IMR-90 (cell line): ENCODE data around the gene PDE6H. TPM values are rescaled to one million over a fixed set of nuclear protein-coding genes. Genes with fewer than 3 reads are reported as not detected.

Experiments used
- ATAC-seq: fragments of 200-7000 bp; cut with Tn5 transposase; 2 replicates; pipeline ENCODE4 v1.9.1; 2020; ENCODE audit warnings: low read depth, mild to moderate bottlenecking, moderate library complexity
- BruUV-seq: library from RNA; stranded (reverse); fragments of 400-500 nt; replicated peaks from 2 replicates; lab custom pipeline; 2021; lab: Mats Ljungman, UMichigan
- CTCF ChIA-PET: fragments of 300-600 bp; formaldehyde crosslinking; extraction: SDS; loops from one replicate; lab custom pipeline; 2021; ENCODE audit warnings: antibody characterized with exemption; lab: Yijun Ruan, JAX
- POLR2A ChIA-PET: fragments of 300-600 bp; sonication (Branson Sonifier 250); formaldehyde crosslinking; loops from one replicate; lab custom pipeline; 2022; ENCODE audit warnings: antibody characterized with exemption; ENCODE audit not compliant: unreplicated experiment; lab: Charles Lee
- DNase-seq: peaks from one replicate; pipeline ENCODE4 v3.0.0; 2013
- H2AFZ ChIP-seq: replicated peaks from 2 replicates; pipeline ENCODE3; 2013; ENCODE audit warnings: low read length, mild to moderate bottlenecking; ENCODE audit not compliant: poor library complexity
- H2AK5ac ChIP-seq: 2 replicates; pipeline ENCODE4 v1.6.1; 2013; ENCODE audit warnings: low read depth, low read length, inconsistent platforms
- H2AK9ac ChIP-seq: replicated peaks from 2 replicates; pipeline ENCODE3; 2013; ENCODE audit warnings: mild to moderate bottlenecking, low read depth, low read length, moderate library complexity; ENCODE audit not compliant: poor library complexity
- H2BK120ac ChIP-seq: 2 replicates; pipeline ENCODE4 v1.6.1; 2013; ENCODE audit warnings: low read depth, low read length, inconsistent platforms
- H2BK15ac ChIP-seq: 3 replicates; pipeline ENCODE4 v1.6.1; 2013; ENCODE audit warnings: low read depth, low read length, inconsistent platforms
- H2BK20ac ChIP-seq: 2 replicates; pipeline ENCODE4 v1.6.1; 2013; ENCODE audit warnings: low read depth, mild to moderate bottlenecking, inconsistent platforms, low read length, moderate library complexity
- H2BK5ac ChIP-seq: 2 replicates; pipeline ENCODE4 v1.6.1; 2013; ENCODE audit warnings: mild to moderate bottlenecking, low read depth, low read length, inconsistent platforms; ENCODE audit not compliant: poor library complexity, severe bottlenecking
- H3K14ac ChIP-seq: replicated peaks from 2 replicates; pipeline ENCODE4 v1.6.1; 2013; ENCODE audit warnings: low read depth, low read length, inconsistent platforms
- H3K18ac ChIP-seq: 2 replicates; pipeline ENCODE4 v1.6.1; 2013; ENCODE audit warnings: low read depth, low read length, control low read depth
- H3K23ac ChIP-seq: 2 replicates; pipeline ENCODE4 v1.6.1; 2013; ENCODE audit warnings: low read depth, low read length, inconsistent platforms
- H3K27ac ChIP-seq: 2 replicates; pipeline ENCODE4 v1.5.1; 2013; ENCODE audit warnings: mild to moderate bottlenecking, control low read depth, low read length; ENCODE audit not compliant: insufficient read depth
- H3K27me3 ChIP-seq: 2 replicates; pipeline ENCODE4 v1.6.1; 2013; ENCODE audit warnings: low read length; ENCODE audit not compliant: control insufficient read depth, insufficient read depth
- H3K36me3 ChIP-seq: 2 replicates; pipeline ENCODE4 v1.6.1; 2013; ENCODE audit warnings: low read length, mixed read lengths; ENCODE audit not compliant: control insufficient read depth, insufficient read depth
- H3K4ac ChIP-seq: 2 replicates; pipeline ENCODE4 v1.6.1; 2013; ENCODE audit warnings: low read depth, low read length, inconsistent platforms
- H3K4me1 ChIP-seq: 2 replicates; pipeline ENCODE4 v1.6.1; 2013; ENCODE audit warnings: low read length, mixed read lengths; ENCODE audit not compliant: control insufficient read depth, insufficient read depth
- H3K4me2 ChIP-seq: 2 replicates; pipeline ENCODE4 v1.6.1; 2013; ENCODE audit warnings: low read depth, mild to moderate bottlenecking, control low read depth, low read length, moderate library complexity
- H3K4me3 ChIP-seq: 2 replicates; pipeline ENCODE4 v1.5.1; 2013; ENCODE audit warnings: low read depth, mild to moderate bottlenecking, control low read depth, low read length, moderate library complexity; ENCODE audit not compliant: insufficient read depth
- H3K56ac ChIP-seq: 2 replicates; pipeline ENCODE4 v1.6.1; 2013; ENCODE audit warnings: low read length, inconsistent platforms; ENCODE audit not compliant: insufficient read depth; ENCODE audit errors: extremely low read depth
- H3K79me1 ChIP-seq, 2 experiments: 2 replicates each; pipeline ENCODE4 v1.6.1; 2013; ENCODE audit warnings: low read length in 2 of 2, inconsistent platforms in 1 of 2, low read depth in 1 of 2
- H3K9ac ChIP-seq: 2 replicates; pipeline ENCODE4 v1.6.1; 2013; ENCODE audit warnings: low read depth, low read length, control low read depth
- H3K9me1 ChIP-seq: 2 replicates; pipeline ENCODE4 v1.6.1; 2013; ENCODE audit warnings: low read length, inconsistent platforms; ENCODE audit not compliant: insufficient read depth
- H3K9me3 ChIP-seq: 2 replicates; pipeline ENCODE4 v1.6.1; 2013; ENCODE audit warnings: low read length; ENCODE audit not compliant: control insufficient read depth, insufficient read depth
- H4K20me1 ChIP-seq: 2 replicates; pipeline ENCODE4 v1.6.1; 2013; ENCODE audit warnings: low read length, inconsistent platforms; ENCODE audit not compliant: insufficient read depth
- H4K5ac ChIP-seq: 2 replicates; pipeline ENCODE4 v1.6.1; 2013; ENCODE audit warnings: mild to moderate bottlenecking, low read depth, low read length, control low read depth
- H4K8ac ChIP-seq, 2 experiments: 2 replicates each; pipeline ENCODE4 v1.6.1; 2013; ENCODE audit warnings: low read depth in 2 of 2, low read length in 2 of 2, control low read depth in 1 of 2, inconsistent platforms in 1 of 2
- H4K91ac ChIP-seq: 2 replicates; pipeline ENCODE4 v1.6.1; 2013; ENCODE audit warnings: low read depth, low read length, inconsistent platforms; ENCODE audit not compliant: insufficient read depth
- BHLHE40 ChIP-seq: fragments of 150-350 bp; IDR thresholded peaks from 2 replicates; pipeline ENCODE4 v1.6.1; 2016; ENCODE audit warnings: mild to moderate bottlenecking, low read depth, low read length
- CEBPB ChIP-seq: IDR thresholded peaks from 2 replicates; pipeline ENCODE4 v1.6.1; 2012; ENCODE audit warnings: low read depth, low read length, improper control_type of control experiment
- CHD1 ChIP-seq: IDR thresholded peaks from 2 replicates; pipeline ENCODE4 v1.6.1; 2012; ENCODE audit warnings: low read depth, low read length, improper control_type of control experiment
- CTCF ChIP-seq: conservative IDR thresholded peaks from 2 replicates; pipeline ENCODE4 v1.5.1; 2012; ENCODE audit warnings: mild to moderate bottlenecking, low read depth, low read length, improper control_type of control experiment
- ELK1 ChIP-seq: fragments of 150-350 bp; IDR thresholded peaks from 2 replicates; pipeline ENCODE4 v1.6.1; 2016; ENCODE audit warnings: low read depth, mild to moderate bottlenecking, low read length, moderate library complexity, borderline replicate concordance
- FOS ChIP-seq: fragments of 150-350 bp; IDR thresholded peaks from 2 replicates; pipeline ENCODE4 v1.6.1; 2016; ENCODE audit warnings: low read depth, low read length
- MAFK ChIP-seq: IDR thresholded peaks from 2 replicates; pipeline ENCODE4 v1.6.1; 2012; ENCODE audit warnings: low read depth, low read length, improper control_type of control experiment
- MAZ ChIP-seq: IDR thresholded peaks from 2 replicates; pipeline ENCODE4 v1.6.1; 2012; ENCODE audit warnings: low read depth, mild to moderate bottlenecking, low read length, improper control_type of control experiment, moderate library complexity, borderline replicate concordance
- MXI1 ChIP-seq: IDR thresholded peaks from 2 replicates; pipeline ENCODE4 v1.6.1; 2012; ENCODE audit warnings: low read depth, mild to moderate bottlenecking, low read length, moderate library complexity, borderline replicate concordance
- NFE2L2 ChIP-seq: fragments of 150-350 bp; IDR thresholded peaks from 2 replicates; pipeline ENCODE4 v1.6.1; 2016; ENCODE audit warnings: low read depth, mild to moderate bottlenecking, low read length
- POLR2A ChIP-seq: IDR thresholded peaks from 2 replicates; pipeline ENCODE4 v1.6.1; 2012; ENCODE audit warnings: mild to moderate bottlenecking, low read depth, low read length
- RAD21 ChIP-seq: IDR thresholded peaks from 2 replicates; pipeline ENCODE4 v1.6.1; 2012; ENCODE audit warnings: low read length, improper control_type of control experiment
- RCOR1 ChIP-seq: IDR thresholded peaks from 2 replicates; pipeline ENCODE4 v1.6.1; 2012; ENCODE audit warnings: mild to moderate bottlenecking, low read length, improper control_type of control experiment; ENCODE audit not compliant: insufficient replicate concordance
- RFX5 ChIP-seq: IDR thresholded peaks from 2 replicates; pipeline ENCODE4 v1.8.0; 2012; ENCODE audit warnings: low read depth, mild to moderate bottlenecking, low read length, moderate library complexity
- SMC3 ChIP-seq: fragments of 150-350 bp; IDR thresholded peaks from 2 replicates; pipeline ENCODE4 v1.6.1; 2016; ENCODE audit warnings: low read depth, mild to moderate bottlenecking, antibody characterized with exemption, low read length, moderate library complexity
- USF2 ChIP-seq: fragments of 150-350 bp; IDR thresholded peaks from 2 replicates; pipeline ENCODE4 v1.6.1; 2017; ENCODE audit warnings: mild to moderate bottlenecking, antibody characterized with exemption, low read length, low read depth
- WGBS, 2 experiments: methylation state at CpG; one replicate each; pipeline versions ENCODE4 v1.1.5 to v1.1.7; 2013; ENCODE audit warnings: missing lambda C conversion rate in 2 of 2; ENCODE audit not compliant: insufficient read length in 1 of 2; ENCODE audit errors: extremely low coverage in 2 of 2; 5-methylcytosine and 5-hydroxymethylcytosine counted together
- dilution Hi-C: fragments of 300-500 bp; cut with HindIII; formaldehyde crosslinking; loops from one replicate; pipeline ENCODE4 v1.14.3; 2018; ENCODE audit warnings: low sequenced_read_pairs; ENCODE audit not compliant: unreplicated experiment
- in situ Hi-C: fragments of 300-500 bp; cut with MboI; formaldehyde crosslinking; loops from 3 replicates; pipeline ENCODE4 v1.14.3; 2019; ENCODE audit warnings: low sequenced_read_pairs, inconsistent platforms, mixed read lengths
- intact Hi-C: fragments of 100-400 bp; cut with micrococcal nuclease; formaldehyde crosslinking; loops from 2 replicates; pipeline ENCODE4 v1.10.0; 2022
- polyA plus RNA-seq, 3 experiments: library from polyadenylated mRNA; depleted of rRNA; stranded (reverse); fragments of >200 nt; gene quantifications; 2 replicates each; pipeline ENCODE4 v1.2.3, GENCODE V29; 2012; ENCODE audit warnings: low replicate concordance in 1 of 3
- total RNA-seq: library from RNA; depleted of rRNA; stranded (reverse); fragments of >200 nt; gene quantifications from 2 replicates; pipeline ENCODE4 v1.2.3, GENCODE V29; 2012

The PDE6H gene
- total and polyA plus RNA-seq, 2 of the 4 experiments (the other 2 are of a cell fraction), result not detected

- in situ Hi-C loops, result loop anchor here (10.0 kb wide), 1 partner anchor 190 kb away; no protein-coding TSS in a partner anchor
- no peaks in the 10 kb centered on the region for H3K79me1 ChIP-seq
- no peaks in the 10 kb centered on the region for H4K20me1 ChIP-seq
- H3K14ac ChIP-seq, result no peak overlapping the region
- no peak for ATAC-seq
- no peak overlapping the region for H4K8ac ChIP-seq
- no peak overlapping the region for H3K27ac ChIP-seq
- no peaks in the 10 kb centered on the region for H3K27me3 ChIP-seq
- dilution Hi-C loops, result no loop called here
- H3K4me1 ChIP-seq, result no peaks in the 10 kb centered on the region
- ChIA-PET CTCF (no interaction called here), POLR2A (no interaction called here)
- no peaks in the 10 kb centered on the region for H3K36me3 ChIP-seq
- no peak overlapping the region for H2AK9ac ChIP-seq
- DNase-seq, result no peak
- H2AK5ac ChIP-seq, result no peak overlapping the region
- H3K9me3 ChIP-seq, result no peaks in the 10 kb centered on the region
- no CpG with 5 or more reads among the region's 2 CpGs for WGBS, 2 experiments
- no peak overlapping the region for H3K18ac ChIP-seq
- TF ChIP-seq MXI1 (no peak), NFE2L2 (no peak), ELK1 (no peak), USF2 (no peak), CEBPB (no peak), MAZ (no peak), CTCF (no peak), CHD1 (no peak), SMC3 (no peak), POLR2A (no peak), RCOR1 (no peak), RFX5 (no peak), BHLHE40 (no peak), RAD21 (no peak), MAFK (no peak), FOS (no peak)
- H3K56ac ChIP-seq, result no peak overlapping the region
- H2BK20ac ChIP-seq, result no peak overlapping the region
- intact Hi-C loops, result no loop called here
- no peak overlapping the region for H3K23ac ChIP-seq
- H2AFZ ChIP-seq, result no peak overlapping the region
- H3K4ac ChIP-seq, result no peak overlapping the region
- no peak overlapping the region for H2BK15ac ChIP-seq
- H4K5ac ChIP-seq, result no peak overlapping the region
- no TSS peak for BruUV-seq
- no peak overlapping the region for H3K4me3 ChIP-seq
- H3K4me2 ChIP-seq, result no peak overlapping the region
- no peak overlapping the region for H2BK120ac ChIP-seq
- H3K9ac ChIP-seq, result no peak overlapping the region
- H2BK5ac ChIP-seq, result no peak overlapping the region
- H4K91ac ChIP-seq, result no peak overlapping the region
- H3K9me1 ChIP-seq, result no peaks in the 10 kb centered on the region
Observed at GRCh38 chr12:15014708-15015107, 41.9 kb downstream of the PDE6H start.
